Immature natural killer cell (primary cell): Measurements from ENCODE around the gene DDX39A. TPM values are rescaled to one million over a fixed set of nuclear protein-coding genes. Genes with fewer than 3 reads are reported as not detected.

Source experiments
- DNase-seq, 3 donors: peaks; one replicate each; pipeline ENCODE4 v3.0.0; 2022; ENCODE audit warnings: mixed read lengths in 1 of 3
- H3K27ac Mint-ChIP-seq, 6 donors: one replicate each; pipeline ENCODE4 v1.8.0; 2020; ENCODE audit warnings: mixed read lengths in 6 of 6, mild to moderate bottlenecking in 5 of 6, inconsistent platforms in 4 of 6, moderate library complexity in 3 of 6
- H3K27me3 Mint-ChIP-seq, 3 donors: one replicate each; pipeline ENCODE4 v1.8.0; 2020 to 2021; ENCODE audit warnings: low read depth in 3 of 3, mild to moderate bottlenecking in 3 of 3, mixed read lengths in 3 of 3, moderate library complexity in 3 of 3, inconsistent platforms in 1 of 3
- H3K36me3 Mint-ChIP-seq, 3 donors: one replicate each; pipeline ENCODE4 v1.8.0; 2020; ENCODE audit warnings: mixed read lengths in 3 of 3, inconsistent platforms in 2 of 3, mild to moderate bottlenecking in 2 of 3
- H3K4me1 Mint-ChIP-seq, 2 donors: one replicate each; pipeline ENCODE4 v1.8.0; 2020; ENCODE audit warnings: inconsistent platforms in 2 of 2, mild to moderate bottlenecking in 2 of 2, mixed read lengths in 2 of 2, moderate library complexity in 1 of 2
- H3K4me3 Mint-ChIP-seq, 5 donors: one replicate each; pipeline ENCODE4 v1.8.0; 2020; ENCODE audit warnings: mild to moderate bottlenecking in 5 of 5, mixed read lengths in 5 of 5, inconsistent platforms in 3 of 5, moderate library complexity in 3 of 5
- H3K9me3 Mint-ChIP-seq, 6 donors: one replicate each; pipeline ENCODE4 v1.8.0; 2020; ENCODE audit warnings: mild to moderate bottlenecking in 6 of 6, mixed read lengths in 6 of 6, inconsistent platforms in 4 of 6, moderate library complexity in 3 of 6
- polyA plus RNA-seq, 3 donors: library from polyadenylated mRNA; unstranded; fragments of 300-500 nt; fragmentation: Illumina TruSeq; gene quantifications; one replicate each; pipeline ENCODE4 v1.2.3, GENCODE V29; 2021

The DDX39A gene
- polyA plus RNA-seq, 3 donors from 2014 or later = 117 to 177 (median 144) TPM

DNA sequence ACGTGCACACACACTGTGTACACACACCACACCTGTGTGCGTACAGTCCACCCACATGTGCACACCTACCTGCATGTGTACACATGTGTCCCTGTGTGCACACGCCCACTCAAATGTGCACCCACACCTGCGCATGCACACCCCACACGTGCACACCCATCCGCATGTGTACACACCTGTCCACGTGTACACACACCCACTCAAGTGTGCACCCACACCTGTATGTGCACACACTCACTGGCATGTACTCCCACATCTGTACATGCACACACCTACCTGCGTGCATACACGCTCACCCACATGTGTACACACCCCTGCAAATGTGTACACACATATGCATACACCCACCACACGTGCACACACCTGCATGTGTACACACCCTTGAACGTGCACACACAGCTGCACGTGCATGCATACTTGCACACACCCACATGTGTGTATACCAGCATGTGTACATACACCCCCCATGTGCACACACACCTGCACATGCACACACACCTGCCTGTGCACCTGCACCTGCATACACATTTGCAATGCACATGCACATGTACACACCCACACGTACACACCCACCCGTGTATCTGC is 24.6 kb upstream of the DDX39A start:
- Mint-ChIP-seq H3K27me3 (peaks cover 3 to 12% (median 9%) of the 10 kb centered on the region in 3 donors), H3K27ac (peak overlapping the region in 4 of 6 donors; percentile 24 to 69 (median 44)), H3K36me3 (peaks cover 18 to 39% (median 25%) of the 10 kb centered on the region in 3 donors), H3K9me3 (no peaks in the 10 kb centered on the region), H3K4me3 (peak overlapping the region in 1 of 5 donors; percentile 15), H3K4me1 (peaks cover 51 to 56% of the 10 kb centered on the region in 2 donors)
- no peak for DNase-seq

DNA sequence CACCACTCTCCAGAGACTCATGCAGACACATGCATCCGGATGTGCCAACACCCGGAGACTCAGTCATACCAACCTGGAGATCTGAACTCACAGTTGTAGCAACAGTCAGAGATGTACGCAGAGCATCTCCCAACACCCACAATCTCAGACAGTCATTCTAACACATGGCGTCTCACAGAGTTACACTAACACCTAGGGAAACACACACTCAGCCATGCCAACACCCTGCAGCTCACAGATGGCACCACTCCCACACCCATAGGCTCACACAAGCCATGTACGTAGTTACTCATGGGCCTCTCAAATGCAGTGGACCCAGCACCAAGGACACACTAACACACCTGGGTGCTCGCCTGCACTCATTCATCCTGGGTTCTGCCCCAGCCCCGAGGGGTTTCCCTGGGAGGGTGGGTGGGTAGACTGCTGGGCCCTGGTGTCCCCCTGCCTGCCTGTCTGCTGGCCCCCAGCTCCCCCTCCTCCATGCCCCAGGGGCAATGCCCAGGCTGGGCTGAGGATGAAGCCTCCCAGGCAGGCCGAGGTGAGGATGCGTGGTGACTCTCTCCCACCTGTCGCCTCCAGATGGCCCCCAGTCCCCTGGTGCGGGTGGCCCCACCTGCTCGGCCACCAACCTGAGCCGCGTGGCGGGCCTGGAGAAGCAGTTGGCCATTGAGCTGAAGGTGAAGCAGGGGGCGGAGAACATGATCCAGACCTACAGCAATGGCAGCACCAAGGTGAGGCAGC is 23.9 kb upstream of the DDX39A start:
- no peak for DNase-seq
- Mint-ChIP-seq H3K9me3 (no peaks in the 10 kb centered on the region), H3K27me3 (peaks cover 3 to 16% (median 15%) of the 10 kb centered on the region in 3 donors), H3K27ac (peak overlapping the region; percentile 64 to 95 (median 80)), H3K4me3 (peak overlapping the region in 3 of 5 donors; percentile 8 to 45 (median 33)), H3K4me1 (peaks cover 52 to 59% of the 10 kb centered on the region in 2 donors), H3K36me3 (peaks cover 14 to 34% (median 19%) of the 10 kb centered on the region in 3 donors)

- H3K4me1 Mint-ChIP-seq = peaks cover 61 to 71% of the 10 kb centered on the region in 2 donors
- no peaks in the 10 kb centered on the region for H3K9me3 Mint-ChIP-seq
- H3K27ac Mint-ChIP-seq = peak overlapping the region; percentile 90 to 97 (median 96)
- peak; percentile 23 to 66 (median 57) for DNase-seq
- H3K36me3 Mint-ChIP-seq = peaks cover 9 to 27% (median 14%) of the 10 kb centered on the region in 3 donors
- H3K4me3 Mint-ChIP-seq = peak overlapping the region; percentile 90 to 95 (median 93)
- H3K27me3 Mint-ChIP-seq = peaks cover 3 to 18% (median 15%) of the 10 kb centered on the region in 3 donors
These were observed 22.1 kb upstream of the DDX39A start for GRCh38 chr19:14441041-14441938.

DNA sequence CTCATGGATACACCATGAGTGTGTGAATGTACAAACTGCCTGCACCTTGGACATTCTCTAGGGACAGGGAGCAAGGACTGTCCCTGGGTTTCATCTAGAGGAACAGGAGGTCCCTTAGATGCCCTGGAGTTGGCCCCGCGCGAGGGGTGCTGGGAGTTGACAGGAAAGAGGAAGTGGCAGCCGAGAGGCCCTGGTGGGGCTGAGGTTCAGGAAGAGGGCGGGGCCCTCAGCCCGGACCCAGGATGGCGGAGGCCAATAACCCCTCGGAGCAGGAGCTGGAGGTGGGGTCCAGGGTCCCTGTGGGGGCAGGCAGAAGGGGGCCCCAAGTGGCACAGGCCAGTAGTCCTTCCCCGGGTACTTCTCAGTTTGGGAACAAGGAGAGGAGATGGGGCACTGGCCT is 20.9 kb upstream of the DDX39A start:
- peaks cover 67 to 80% of the 10 kb centered on the region in 2 donors for H3K4me1 Mint-ChIP-seq
- no peaks in the 10 kb centered on the region for H3K9me3 Mint-ChIP-seq
- peak overlapping the region; percentile 93 to 97 (median 96) for H3K27ac Mint-ChIP-seq
- peak; percentile 74 to 75 (median 74) for DNase-seq
- peaks cover 9 to 20% (median 10%) of the 10 kb centered on the region in 3 donors for H3K36me3 Mint-ChIP-seq
- peak overlapping the region; percentile 90 to 95 (median 93) for H3K4me3 Mint-ChIP-seq
- H3K27me3 Mint-ChIP-seq = peaks cover 3 to 18% (median 15%) of the 10 kb centered on the region in 3 donors

GRCh38 chr19:14439014-14439413 is 19.9 kb upstream of the DDX39A start:
- peaks cover 71 to 84% of the 10 kb centered on the region in 2 donors for H3K4me1 Mint-ChIP-seq

GRCh38 chr19:14437578-14438140 is 18.5 kb upstream of the DDX39A start:
- DNase-seq = no peak
- Mint-ChIP-seq H3K4me3 (peak overlapping the region; percentile 65 to 92 (median 73)), H3K9me3 (no peaks in the 10 kb centered on the region), H3K27ac (peak overlapping the region; percentile 87 to 96 (median 93)), H3K36me3 (peaks cover under 1 to 5% (median 4%) of the 10 kb centered on the region in 3 donors), H3K4me1 (peaks cover 71 to 78% of the 10 kb centered on the region in 2 donors), H3K27me3 (peaks cover 6 to 19% (median 13%) of the 10 kb centered on the region in 3 donors)

More at GRCh38 chr19:14439014-14439413, 19.9 kb upstream of the DDX39A start:
- no peaks in the 10 kb centered on the region for H3K9me3 Mint-ChIP-seq
- H3K27ac Mint-ChIP-seq = peak overlapping the region; percentile 87 to 96 (median 93)
- peaks cover 3 to 14% (median 4%) of the 10 kb centered on the region in 3 donors for H3K36me3 Mint-ChIP-seq
- H3K27me3 Mint-ChIP-seq = peaks cover 6 to 18% (median 15%) of the 10 kb centered on the region in 3 donors
- no peak for DNase-seq
- H3K4me3 Mint-ChIP-seq = peak overlapping the region; percentile 84 to 95 (median 92)

GRCh38 chr19:14435320-14436050 is 16.3 kb upstream of the DDX39A start:
- H3K36me3 Mint-ChIP-seq = no peaks in the 10 kb centered on the region
- peak overlapping the region; percentile 92 to 96 (median 93) for H3K27ac Mint-ChIP-seq
- H3K27me3 Mint-ChIP-seq = peaks cover 8 to 25% (median 14%) of the 10 kb centered on the region in 3 donors
- H3K4me3 Mint-ChIP-seq = peak overlapping the region; percentile 70 to 88 (median 83)
- DNase-seq = no peak
- H3K9me3 Mint-ChIP-seq = peaks cover 0 to under 1% (median 0%) of the 10 kb centered on the region in 6 donors
- peaks cover 70 to 78% of the 10 kb centered on the region in 2 donors for H3K4me1 Mint-ChIP-seq

GRCh38 chr19:14434543-14435319 is 15.6 kb upstream of the DDX39A start:
- peak overlapping the region; percentile 70 to 88 (median 83) for H3K4me3 Mint-ChIP-seq
- no peaks in the 10 kb centered on the region for H3K36me3 Mint-ChIP-seq
- peaks cover 0 to 2% (median 0%) of the 10 kb centered on the region in 6 donors for H3K9me3 Mint-ChIP-seq
- H3K4me1 Mint-ChIP-seq = peaks cover 62 to 71% of the 10 kb centered on the region in 2 donors
- peaks cover 8 to 22% (median 11%) of the 10 kb centered on the region in 3 donors for H3K27me3 Mint-ChIP-seq
- DNase-seq = peak in 1 of 3 donors; percentile 50
- H3K27ac Mint-ChIP-seq = peak overlapping the region; percentile 92 to 95 (median 93)

DNA sequence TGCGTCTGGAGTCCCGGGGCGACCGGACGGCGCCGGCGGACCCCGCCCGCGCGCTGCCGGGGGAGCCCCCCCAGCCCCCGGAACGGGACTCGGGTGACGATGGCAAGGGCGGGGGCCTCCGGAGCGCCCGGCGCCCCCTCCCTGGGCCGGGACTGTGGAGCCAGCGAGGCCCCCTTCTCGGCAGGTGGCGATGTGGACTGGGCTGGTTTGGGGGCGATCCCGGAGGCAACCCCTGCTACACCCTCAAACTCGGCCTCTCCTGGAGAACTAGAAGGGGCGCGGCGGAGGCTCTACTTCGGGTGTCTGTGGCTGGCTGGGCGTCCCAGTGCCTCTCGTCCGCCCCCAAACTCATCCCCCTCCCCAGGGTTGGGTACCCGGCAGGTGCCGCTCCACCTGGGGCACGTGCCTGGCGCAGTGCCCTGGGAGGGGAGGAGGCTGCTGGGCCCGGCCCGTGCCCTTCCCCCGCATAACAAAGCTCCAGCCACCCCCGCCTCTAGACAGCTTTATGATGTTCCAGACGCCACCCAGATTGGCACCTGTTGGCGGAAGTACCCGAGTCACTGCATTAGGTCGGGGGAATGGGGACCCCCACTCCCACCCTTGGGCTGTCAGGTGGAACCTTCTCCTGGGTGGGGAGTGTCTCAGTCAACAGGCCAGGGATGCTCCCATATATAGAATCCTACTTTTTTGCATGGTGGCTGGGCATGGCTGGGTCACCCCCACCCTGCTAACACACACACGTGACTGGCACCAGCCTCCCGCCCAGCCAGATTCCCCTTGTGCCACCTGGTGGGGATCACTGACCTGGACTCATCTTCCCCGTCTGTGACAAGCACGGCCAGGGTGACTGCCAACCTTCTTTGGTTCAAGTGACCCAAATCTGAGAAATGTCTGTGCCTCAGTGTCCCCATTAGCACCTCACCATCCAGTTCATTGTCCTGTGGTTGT is 14.7 kb upstream of the DDX39A start:
- peaks cover 0 to 2% (median 0%) of the 10 kb centered on the region in 6 donors for H3K9me3 Mint-ChIP-seq
- no peaks in the 10 kb centered on the region for H3K36me3 Mint-ChIP-seq
- H3K27me3 Mint-ChIP-seq = peaks cover 6 to 22% (median 11%) of the 10 kb centered on the region in 3 donors
- peak overlapping the region; percentile 92 to 95 (median 93) for H3K27ac Mint-ChIP-seq
- DNase-seq = peak; percentile 49 to 56 (median 54)
- H3K4me1 Mint-ChIP-seq = peaks cover 55 to 62% of the 10 kb centered on the region in 2 donors
- H3K4me3 Mint-ChIP-seq = peak overlapping the region; percentile 70 to 88 (median 83)

DNA sequence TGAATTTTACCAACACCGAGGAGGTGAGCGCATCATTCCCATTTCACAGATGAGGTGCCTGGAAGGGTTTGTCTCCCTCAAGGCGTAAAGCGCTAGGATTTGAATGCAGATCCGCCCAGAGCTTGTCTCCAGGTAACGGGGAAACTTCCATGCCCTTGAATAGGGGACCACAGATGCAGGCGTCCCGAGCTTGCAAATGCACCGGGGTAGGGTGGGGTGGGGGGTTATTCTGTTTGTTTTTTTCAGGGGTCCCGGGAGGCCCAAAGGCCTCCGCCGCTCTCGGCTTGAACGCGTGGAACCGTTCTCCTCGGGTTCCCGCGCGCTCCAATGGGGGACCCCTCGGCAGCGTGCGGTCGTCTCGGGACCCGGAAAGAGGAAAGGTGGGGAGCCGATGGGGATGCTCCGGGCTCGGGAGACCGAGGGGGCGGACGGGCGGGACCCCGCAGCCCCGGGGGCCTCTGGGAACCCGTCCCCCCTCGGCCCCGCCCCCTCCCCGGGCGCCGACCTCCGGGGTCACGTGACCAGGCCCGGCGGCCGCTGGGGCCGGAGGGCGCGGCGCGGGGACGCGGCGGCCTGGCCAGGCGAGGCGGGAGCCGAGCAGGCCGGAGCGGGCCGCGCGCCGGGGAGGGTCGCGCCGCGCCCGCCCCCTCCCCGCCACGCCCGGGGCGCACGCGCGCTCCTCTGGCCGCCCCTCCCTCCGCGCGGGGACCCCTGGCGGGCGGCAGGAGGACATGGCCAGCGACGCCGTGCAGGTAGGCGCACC is 13.8 kb upstream of the DDX39A start, which contains the start of gene PKN1:
Gene PKN1, plus strand, starts transcription at position 516 of the 763 bp plus-strand sequence. Its CDS starts 216 bp downstream, at position 732.
- Mint-ChIP-seq H3K27ac (peak within 1 kb of the TSS; percentile 92 to 95 (median 93)), H3K9me3 (peaks cover 0 to 2% (median 0%) of the 10 kb centered on the region in 6 donors), H3K27me3 (peaks cover 5 to 17% (median 6%) of the 10 kb centered on the region in 3 donors), H3K4me1 (peaks cover 46 to 53% of the 10 kb centered on the region in 2 donors), H3K36me3 (no peaks in the 10 kb centered on the region), H3K4me3 (peak within 1 kb of the TSS; percentile 83 to 89 (median 87))
- peak; percentile 51 to 56 (median 54) for DNase-seq
